ENCODE results near the gene CDC42SE2. TPM values are rescaled to one million over a fixed set of nuclear protein-coding genes. Genes with fewer than 3 reads are reported as not detected.

Gene CDC42SE2
- total RNA-seq, 4 donors from 2014 or later, result 10.4 to 28.4 (median 22.1) TPM

DNA sequence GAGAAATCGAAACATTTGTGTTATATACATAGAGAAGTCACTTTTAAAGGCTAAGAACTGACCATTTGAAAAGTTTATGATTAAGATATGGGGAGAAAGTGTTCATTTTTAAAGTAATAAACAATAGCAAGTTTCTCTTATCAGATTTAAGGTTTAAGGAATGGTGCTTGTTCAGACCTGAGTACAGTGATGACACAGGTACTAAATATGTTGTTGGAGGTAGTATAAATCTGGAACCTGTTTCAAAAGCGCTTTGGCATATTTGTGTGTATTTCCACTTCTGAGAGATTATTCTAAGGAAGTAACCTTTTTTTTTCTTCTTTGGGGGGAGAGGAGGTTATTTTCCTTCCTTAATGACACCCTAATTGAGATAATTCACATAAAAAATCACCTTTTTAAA is 18.4 kb downstream of the CDC42SE2 start:
- TF ChIP-seq CTCF (IDR thresholded peaks at IDR 0.05) (no peak), POLR2A (IDR thresholded peaks at IDR 0.05) (no peak)
- H3K36me3 ChIP-seq, result peaks cover 0 to 4% (median 0%) of the 10 kb centered on the region in 3 donors
- H3K4me3 ChIP-seq, result peak overlapping the region; percentile 2 to 40 (median 14)
- intact Hi-C loops (cut with DNase I), result no loop called here
- H3K27ac ChIP-seq, result peak overlapping the region; percentile 38 to 86 (median 76)
- no peak for DNase-seq
- H3K9me3 ChIP-seq, result no peaks in the 10 kb centered on the region
- H3K27me3 ChIP-seq, result no peaks in the 10 kb centered on the region
- H3K4me1 ChIP-seq, result peaks cover 9 to 58% (median 11%) of the 10 kb centered on the region in 3 donors
- 41 to 49% methylated on average over 2 of the region's 2 CpGs for WGBS, 2 donors

GRCh38 chr5:131285703-131286399 is 22.0 kb downstream of the CDC42SE2 start:
- intact Hi-C loops (cut with DNase I), result no loop called here
- no peaks in the 10 kb centered on the region for H3K9me3 ChIP-seq
- no peak for TF ChIP-seq CTCF (IDR thresholded peaks at IDR 0.05)
- TF ChIP-seq POLR2A (IDR thresholded peaks at IDR 0.05), result no peak
- WGBS, 2 donors, result 80 to 90% methylated on average over 1 of the region's 1 CpG
- H3K36me3 ChIP-seq, result peaks cover 0 to 13% (median 0%) of the 10 kb centered on the region in 3 donors
- no peak overlapping the region for H3K4me3 ChIP-seq
- peaks cover 6 to 47% (median 10%) of the 10 kb centered on the region in 3 donors for H3K4me1 ChIP-seq
- H3K27ac ChIP-seq, result no peak overlapping the region
- no peaks in the 10 kb centered on the region for H3K27me3 ChIP-seq
- DNase-seq, result no peak

- Histone ChIP-seq H3K4me3 (no peak overlapping the region), H3K27ac (no peak overlapping the region), H3K27me3 (no peaks in the 10 kb centered on the region), H3K9me3 (no peaks in the 10 kb centered on the region), H3K4me1 (peaks cover 5 to 42% (median 6%) of the 10 kb centered on the region in 3 donors), H3K36me3 (peaks cover 0 to 13% (median 0%) of the 10 kb centered on the region in 3 donors)
- DNase-seq, result no peak
- TF ChIP-seq POLR2A (IDR thresholded peaks at IDR 0.05) (no peak), CTCF (IDR thresholded peaks at IDR 0.05) (no peak)
- WGBS, 2 donors, result 80 to 90% methylated on average over 5 of the region's 5 CpGs
- intact Hi-C loops (cut with DNase I), result no loop called here
Measured at GRCh38 chr5:131286400-131286715, 22.5 kb downstream of the CDC42SE2 start.

- Histone ChIP-seq H3K4me1 (peaks cover 0 to 24% (median 5%) of the 10 kb centered on the region in 3 donors), H3K9me3 (no peaks in the 10 kb centered on the region), H3K27me3 (no peaks in the 10 kb centered on the region), H3K36me3 (peaks cover 0 to 13% (median 0%) of the 10 kb centered on the region in 3 donors), H3K27ac (no peak overlapping the region), H3K4me3 (no peak overlapping the region)
- intact Hi-C loops (cut with DNase I), result no loop called here
- no peak for DNase-seq
- no peak for TF ChIP-seq POLR2A (IDR thresholded peaks at IDR 0.05)
- no peak for TF ChIP-seq CTCF (IDR thresholded peaks at IDR 0.05)
- 74 to 90% methylated on average over 1 of the region's 1 CpG for WGBS, 2 donors
Measured at GRCh38 chr5:131288328-131288727, 24.5 kb downstream of the CDC42SE2 start.

- TF ChIP-seq CTCF (IDR thresholded peaks at IDR 0.05) (no peak), POLR2A (IDR thresholded peaks at IDR 0.05) (no peak)
- no peak for DNase-seq
- no peaks in the 10 kb centered on the region for H3K9me3 ChIP-seq
- no peaks in the 10 kb centered on the region for H3K27me3 ChIP-seq
- intact Hi-C loops (cut with DNase I), result no loop called here
- H3K36me3 ChIP-seq, result peaks cover 0 to 13% (median 0%) of the 10 kb centered on the region in 3 donors
- 74 to 76% methylated on average over 3 of the region's 3 CpGs for WGBS, 2 donors
- peaks cover 0 to 20% (median 5%) of the 10 kb centered on the region in 3 donors for H3K4me1 ChIP-seq
- no peak overlapping the region for H3K27ac ChIP-seq
- H3K4me3 ChIP-seq, result no peak overlapping the region
Measured at GRCh38 chr5:131289738-131290137, 25.9 kb downstream of the CDC42SE2 start.

Data from esophagus squamous epithelium (tissue), 5 donors.